T-helper 9 cell (primary cell): Measurements from ENCODE around the gene CCDC57.
"Not testable (repeated sequence)": the region's sequence is repeated elsewhere in the genome, so short reads cannot be mapped to it uniquely, and the experiment has no call there.

Experiments used
- DNase-seq: peaks from one replicate; pipeline ENCODE4 v3.0.0-alpha.2; 2020

CCDC57 gene

DNA sequence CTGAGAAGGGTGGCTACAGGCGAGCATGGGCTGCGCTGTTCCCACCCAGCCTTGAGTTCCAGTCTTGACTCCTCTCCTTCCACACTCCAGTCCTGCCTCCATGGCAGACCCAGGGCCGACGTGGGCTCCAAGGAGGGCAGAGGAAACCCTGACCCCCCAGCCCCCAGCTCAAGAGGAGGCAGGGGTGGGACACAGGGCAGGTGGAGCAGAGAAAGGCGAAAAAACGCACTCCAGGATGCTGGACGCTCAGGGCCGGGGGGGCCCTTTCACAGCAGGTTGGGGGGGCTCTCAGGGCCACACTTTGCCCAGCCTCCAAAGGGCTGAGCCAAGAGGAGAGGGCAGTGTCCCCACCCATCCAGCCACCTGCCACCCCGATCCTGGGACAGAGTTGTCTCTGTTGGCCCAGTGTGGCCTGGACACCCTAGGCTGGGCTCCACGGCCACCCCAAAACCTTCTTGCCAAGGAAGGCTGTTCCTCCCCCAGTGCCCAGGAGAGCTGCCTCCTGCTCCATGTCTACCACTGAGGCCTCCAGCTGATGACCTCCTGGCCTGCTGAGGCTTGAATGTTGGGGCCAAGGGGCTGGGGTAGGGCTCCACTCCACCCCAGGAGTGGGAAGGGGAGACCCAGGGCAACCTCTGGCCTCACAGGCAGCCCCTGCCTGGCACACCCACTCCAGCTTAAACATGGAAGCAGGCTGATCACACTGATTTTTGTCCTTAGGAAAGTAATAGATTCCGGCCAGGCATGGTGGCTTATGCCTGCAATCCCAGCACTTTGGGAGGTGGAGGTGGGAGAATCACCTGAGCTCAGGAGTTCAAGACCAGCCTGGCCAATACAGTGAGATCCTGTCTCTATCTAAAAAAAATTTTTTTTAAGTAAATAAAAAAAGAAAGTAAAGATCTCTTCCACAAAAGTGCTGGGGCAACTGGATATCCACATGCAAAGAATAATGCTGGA is 7.4 kb upstream of the CCDC57 start:
- DNase-seq = no peak

DNA sequence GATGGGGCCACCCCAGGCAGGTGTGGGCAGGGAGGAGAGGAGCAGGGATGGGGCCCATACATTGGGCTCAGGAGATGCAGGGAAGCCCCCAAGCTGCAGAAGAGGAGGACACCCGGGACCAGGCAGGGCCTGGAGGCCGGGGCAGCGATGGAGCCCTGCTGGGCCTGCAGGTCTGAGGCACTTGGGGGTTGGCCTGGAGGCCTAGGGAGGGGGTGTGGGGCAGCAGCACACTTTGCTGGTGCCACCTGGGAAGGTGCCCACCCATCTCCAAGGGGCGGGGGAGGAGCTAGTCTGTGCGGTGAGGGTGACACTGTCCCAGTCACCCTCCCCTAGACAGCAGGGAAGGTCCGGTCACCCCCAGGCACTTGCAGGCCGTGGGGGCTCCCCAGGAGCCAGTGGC is 6.4 kb upstream of the CCDC57 start:
- DNase-seq = no peak

DNA sequence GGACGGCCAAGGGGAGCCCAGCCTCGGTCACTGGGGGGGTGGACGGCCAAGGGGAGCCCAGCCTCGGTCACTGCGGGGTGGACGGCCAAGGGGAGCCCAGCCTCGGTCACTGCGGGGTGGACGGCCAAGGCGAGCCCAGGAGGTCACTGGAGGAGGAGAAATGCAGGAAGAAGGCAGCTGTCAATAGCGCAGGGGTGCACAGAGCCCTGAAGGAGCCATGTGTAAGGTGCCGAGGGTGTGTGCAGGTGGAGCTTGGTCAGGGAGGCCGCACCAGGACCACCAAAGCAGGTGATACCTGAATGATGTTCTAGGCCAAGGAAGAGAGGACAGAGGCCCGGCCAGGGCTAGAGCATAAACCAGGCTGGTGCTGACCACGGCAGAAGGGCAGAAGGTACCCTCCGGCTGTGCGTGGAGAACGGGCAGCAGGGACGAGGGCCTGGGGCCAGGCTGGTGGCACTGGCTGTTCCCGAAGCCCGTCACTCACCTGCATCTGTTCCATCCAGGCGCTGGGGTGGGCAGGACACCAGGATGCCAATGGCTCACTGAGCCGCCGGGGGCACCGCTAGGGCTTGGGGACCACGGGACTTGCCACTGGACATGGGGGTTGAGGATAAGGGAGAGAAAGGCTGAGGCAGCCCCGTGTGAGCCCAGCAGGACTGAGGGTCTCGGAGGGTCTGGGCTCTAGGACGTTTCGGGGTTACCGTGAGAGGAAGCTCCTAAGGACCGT is 5.9 kb upstream of the CCDC57 start:
- DNase-seq = no peak

DNA sequence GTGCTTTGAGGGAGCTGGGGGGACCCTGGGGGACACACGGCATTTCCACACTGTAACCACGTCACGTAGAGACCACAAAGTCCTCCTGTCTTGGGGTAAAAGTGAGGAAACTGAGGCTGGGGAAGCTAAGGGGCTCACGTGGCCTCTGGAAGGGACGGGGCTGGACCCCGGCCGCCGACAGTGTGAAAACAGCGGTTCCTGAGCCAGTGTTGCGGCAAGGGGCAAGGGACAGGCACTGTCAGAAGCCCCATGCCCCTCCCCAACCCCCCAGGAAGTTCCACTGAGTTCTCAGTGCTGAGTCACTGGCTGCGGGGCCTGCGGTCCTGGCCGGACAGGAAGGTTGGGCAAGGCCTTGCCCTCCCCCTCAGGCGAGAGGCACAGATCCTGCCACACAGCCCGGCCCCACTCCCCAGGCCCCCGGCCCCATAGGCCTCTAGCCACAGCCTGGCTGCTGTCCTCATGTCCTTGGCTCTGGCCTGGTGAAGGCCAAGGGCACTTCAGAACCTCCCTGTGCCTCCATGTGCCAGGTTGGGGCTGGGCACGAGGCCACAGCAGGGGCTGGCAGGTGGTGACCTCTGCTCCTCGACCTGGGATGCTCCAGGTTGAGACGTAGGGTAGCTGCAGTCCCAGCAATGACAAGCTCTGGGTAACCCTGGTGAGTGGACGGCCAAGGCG is 5.0 kb upstream of the CCDC57 start:
- DNase-seq = no peak

DNA sequence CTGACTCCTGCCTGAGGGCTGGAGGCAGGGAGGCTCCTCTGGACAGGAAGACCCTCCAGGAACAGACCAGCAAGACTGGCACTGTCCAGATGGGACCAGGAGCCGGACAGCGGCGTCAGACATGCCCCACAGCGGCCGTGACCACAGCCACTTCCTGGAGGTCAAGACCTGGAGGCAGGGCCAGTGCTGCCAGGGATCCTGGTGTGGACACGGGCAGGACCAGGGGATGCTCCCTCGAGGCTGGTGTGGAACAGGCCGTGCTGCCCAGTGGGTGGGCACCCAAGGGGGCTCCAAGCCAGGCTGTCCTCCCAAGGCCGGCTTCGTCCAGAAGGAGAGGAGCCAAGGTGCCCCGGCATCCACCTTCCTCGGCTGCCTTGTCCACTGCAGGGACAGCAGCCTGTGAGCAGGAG is 4.5 kb upstream of the CCDC57 start:
- no peak for DNase-seq

DNA sequence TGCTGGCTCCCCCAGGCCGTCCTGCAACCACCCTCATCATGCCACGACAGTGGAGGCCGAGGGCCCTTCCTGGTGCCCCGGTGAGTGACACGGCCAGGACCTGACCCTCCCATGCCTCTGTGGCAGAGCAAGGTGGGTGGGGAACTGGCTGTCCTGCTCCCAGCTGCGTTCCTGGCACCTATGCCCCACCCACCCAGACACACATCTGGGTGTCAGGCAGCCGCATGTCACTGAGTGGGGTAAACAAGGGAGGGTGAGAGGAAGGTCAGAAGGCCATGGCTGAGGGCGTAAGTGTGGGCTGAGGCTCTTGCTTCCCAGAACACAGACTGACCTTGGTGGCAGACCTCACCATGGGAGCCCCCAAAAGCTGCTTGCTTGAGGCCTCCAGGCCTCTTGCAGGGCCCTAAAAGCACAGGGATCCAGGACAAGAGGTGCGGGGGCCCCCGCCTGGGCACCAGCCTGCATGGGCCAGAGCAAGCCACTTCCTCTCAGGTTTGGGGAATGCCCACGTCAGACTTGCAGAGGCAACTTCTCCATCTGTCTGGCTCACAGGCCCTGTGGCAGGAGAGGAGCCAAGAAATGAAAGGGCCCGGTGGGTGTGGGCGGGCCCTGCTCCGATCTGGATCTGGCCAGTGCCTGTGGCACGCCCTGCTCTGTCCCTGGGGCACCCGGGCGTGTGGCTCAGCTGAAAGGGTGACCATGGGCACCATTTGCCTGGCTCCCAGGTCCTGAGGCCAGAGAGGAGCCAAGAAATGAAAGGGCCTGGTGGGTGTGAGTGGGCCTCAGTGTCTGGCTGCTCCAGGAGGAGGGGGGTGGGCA is 3.9 kb upstream of the CCDC57 start:
- DNase-seq = peak; percentile 44

DNA sequence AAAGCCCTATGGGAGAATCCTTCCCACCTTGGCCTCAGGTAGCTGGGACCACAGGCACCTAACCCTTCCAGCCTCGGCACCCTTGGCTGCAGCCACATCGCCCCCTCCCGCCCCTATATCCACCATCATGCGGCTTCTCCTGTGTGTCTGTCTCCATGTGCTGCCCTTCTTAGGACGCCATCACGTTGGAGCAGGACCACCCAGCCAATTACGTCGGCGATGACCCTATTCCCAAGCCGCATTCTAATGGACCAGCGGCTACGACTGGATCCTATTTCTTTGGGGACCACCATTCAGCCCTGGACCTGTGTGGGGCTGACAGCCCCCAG is 3.3 kb upstream of the CCDC57 start:
- no peak for DNase-seq

DNA sequence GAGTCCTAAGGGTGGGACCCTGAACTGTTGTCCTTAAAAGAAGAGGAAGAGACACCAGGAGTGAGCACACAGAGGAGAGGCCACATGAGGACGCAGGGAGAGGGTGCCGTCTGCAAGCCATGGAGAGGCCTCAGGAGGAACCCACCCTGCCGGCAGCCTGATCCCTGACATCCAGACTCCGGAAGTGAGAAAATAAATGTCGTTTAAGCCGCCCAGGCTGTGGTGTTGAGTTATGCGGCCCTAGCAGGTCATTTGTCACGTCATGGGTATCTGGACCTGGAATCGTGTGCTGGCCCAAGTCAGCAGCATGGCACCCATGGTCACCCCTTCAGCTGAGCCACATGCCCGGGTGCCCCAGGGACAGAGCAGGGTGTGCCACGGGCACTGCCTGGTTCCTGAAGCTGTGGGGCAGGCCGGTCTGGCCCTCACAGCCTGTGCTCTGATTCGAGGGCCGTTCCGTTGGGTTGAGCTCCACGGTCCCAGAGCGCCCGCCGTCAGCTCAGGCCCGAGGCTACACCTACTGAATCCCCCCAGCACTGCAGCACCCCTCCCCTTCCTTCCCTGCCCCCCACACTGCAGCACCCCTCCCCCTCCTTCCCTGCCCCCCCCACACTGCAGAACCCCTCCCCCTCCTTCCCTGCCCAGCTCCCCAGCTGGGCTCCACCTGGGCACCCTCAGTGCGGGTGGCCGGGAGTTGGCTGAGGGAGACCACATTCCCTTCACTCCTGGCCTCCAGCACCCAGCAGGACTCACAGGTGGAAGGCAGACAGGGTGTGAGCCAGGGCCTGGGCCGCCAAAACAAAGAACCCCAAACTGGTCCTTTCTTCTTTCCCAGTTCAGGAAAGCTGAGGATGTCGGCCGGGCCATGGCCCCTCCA is 2.7 kb upstream of the CCDC57 start:
- DNase-seq = no peak

DNA sequence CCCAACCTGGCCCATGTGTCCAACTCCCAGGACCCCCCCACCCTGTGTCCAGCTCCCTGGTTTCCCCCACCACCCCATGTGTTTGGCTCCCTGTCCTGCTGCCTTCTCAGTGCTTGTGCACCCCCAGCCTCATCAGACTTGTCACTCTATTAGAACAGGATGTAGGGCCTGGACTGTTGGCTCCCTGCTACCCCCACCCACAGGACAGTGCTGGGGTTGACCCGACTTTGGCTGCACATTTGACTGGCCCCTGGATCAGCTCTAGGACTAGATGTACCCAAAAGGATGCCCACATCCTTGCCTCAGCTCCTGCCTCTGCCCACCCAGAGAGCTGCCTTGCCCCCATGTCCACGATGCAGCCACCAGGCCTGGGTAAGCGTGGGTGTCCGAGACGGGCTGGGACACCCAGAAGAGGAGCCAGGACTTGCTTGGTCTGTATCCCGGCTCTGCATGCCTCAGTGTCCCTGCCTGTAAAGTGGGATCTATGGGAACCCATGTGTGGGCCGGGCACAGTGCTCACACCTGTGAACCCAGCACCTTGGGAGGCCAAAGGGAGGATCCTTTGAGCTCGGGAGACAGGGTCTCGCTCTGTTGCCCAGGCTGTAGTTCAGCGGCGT is 1.5 kb upstream of the CCDC57 start:
- no peak for DNase-seq

DNA sequence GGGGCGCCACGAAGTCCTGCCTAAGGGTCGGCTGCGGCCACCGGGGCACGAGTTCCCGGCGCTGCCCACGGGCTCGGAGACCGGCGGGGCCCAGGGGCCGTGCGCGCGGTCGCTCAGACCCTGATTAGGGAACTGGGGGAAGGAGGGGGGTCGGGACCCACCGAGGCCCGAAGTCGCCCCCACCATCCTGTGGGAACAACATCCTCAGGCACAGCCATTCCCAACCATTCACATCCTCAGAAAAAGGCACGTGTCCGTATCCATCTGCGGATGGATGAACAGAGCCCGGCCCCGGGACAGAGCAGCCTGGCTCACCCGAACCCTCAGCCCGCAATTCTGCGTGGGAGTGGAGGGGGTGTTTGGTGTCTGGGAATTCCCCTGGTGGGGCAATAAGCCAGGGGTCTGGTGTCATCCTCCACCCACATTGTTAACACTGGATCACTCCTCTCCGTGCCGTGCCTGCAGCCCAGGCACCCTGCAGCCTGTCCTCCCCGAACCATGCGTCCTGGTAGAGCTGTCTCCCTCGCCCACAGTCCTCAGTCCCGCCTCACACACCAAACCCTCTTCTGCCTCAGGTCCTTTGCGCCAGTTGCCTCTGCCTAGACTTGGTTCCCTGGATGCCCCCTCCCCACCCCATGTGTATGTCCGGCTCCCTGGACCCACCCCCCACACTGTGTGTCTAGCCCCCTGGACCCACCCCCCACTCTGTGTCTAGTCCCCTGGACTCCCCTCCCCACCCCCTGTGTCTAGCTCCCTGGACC is 789 bp upstream of the CCDC57 start:
- DNase-seq = peak; percentile 53

DNA sequence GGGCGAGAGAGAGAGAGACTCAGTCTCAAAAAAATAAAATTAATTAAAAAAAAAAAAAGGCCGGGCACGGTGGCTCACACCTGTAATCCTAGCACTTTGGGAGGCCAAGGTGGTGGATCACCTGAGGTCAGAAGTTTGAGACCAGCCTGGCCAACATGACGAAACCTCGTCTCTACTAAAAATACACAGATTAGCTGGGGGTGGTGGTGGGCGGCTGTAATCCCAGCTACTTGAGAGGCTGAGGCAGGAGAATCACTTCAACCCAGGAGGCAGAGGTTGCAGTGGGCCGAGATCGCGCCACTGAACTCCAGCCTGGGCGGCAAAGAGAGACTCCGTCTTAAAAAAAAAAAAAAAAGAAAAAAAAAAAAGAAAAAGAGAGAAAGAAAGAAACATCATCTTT is 2.0 kb downstream of the CCDC57 start:
- not testable (repeated sequence) for DNase-seq

DNA sequence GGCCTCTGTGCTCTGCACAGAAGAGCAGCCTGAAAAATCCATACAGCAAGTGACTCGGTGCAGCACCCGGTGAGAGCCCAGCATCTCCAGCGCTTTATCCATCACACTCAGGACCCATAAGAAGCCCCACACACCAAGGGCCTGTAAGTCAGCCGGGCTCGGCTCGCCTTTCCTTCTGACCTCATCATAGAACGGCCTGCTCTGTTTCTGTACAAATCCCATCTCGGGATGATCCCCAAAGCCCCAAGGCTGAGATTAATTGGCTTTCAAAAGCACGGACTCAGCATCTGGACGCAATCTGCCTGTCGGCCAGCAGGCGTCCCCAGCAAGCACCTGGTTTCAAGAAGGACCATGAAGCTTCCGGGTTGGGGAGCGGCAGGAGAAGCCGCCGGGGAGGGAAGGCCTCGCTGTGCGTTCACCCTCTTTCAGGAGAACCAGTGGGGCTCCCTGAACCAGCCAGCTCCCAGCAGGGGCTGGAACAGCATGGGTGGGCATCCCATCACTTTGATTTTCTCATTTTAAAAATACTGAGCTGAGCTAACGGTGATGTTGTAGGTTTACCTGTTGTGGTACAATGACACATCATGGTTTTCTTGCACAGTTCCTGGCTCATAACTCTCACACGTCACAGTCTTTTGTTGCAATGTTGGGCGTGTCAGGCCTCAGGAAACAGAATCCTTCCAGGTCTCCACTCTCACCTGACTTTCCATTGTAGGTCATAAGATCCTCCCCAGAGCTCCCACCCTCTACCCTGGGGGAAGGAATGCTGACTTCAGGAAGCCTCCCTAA is 6.7 kb downstream of the CCDC57 start:
- DNase-seq = peak; percentile 58

DNA sequence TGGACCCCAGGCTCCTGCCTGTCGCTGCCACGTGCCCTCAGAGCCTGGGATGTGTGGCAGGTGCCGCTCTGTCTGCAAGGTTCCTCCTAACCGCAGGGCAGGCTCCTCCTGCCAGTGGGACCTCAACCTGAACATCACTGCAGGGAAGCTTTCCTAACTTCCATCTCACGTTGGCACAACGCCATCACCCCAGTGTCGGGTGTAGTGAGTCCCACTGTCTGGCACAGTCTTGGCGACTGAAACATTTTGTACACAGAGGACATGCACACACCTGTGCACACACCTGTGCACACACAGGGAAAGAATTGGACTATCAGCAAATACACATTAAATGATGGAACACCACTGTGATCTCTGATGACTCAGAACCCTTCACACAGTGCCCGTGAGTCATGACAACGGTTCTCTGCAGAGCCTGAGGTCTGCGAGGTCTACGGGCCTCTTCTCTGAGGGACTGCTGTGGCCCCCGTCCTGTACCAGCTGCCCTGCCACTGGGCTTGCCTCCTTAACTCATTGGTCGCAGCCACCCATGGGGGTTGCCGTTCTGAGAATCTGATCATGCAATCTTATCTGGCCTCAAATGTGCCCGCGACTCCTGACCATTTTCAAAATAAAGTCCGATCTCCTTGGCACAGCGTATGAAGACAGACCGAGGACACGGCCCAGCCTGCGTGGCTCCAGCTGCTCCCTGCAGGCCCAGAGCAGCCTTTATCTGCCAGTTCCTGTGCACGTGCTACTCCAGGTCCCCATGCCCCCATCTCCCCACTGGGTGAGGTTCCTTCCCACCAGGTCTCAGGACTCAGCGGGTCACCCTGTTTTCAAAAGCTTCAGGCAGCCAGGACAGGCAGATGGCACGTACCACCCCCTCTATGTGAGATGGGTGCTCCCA is 7.6 kb downstream of the CCDC57 start:
- no peak for DNase-seq

DNA sequence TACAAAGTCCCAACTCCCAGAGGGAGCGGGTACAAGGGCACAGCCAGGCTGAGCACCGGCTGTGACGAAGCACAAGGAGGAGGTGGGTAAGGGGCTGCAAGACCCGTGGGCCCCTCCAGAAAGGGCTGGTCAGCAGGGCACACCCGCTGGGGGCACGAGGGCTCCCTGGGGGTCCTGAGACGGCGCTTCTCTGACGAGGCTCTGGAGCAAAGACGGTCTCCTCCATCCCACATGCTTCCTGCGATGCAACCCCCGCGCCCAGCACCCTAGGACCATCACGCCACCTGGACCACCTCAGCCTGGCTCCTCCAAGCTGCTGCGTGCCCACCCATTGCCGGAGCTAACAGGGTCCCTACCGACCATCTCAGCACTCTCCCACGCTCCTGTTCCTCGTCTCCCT is 8.7 kb downstream of the CCDC57 start:
- DNase-seq = no peak

DNA sequence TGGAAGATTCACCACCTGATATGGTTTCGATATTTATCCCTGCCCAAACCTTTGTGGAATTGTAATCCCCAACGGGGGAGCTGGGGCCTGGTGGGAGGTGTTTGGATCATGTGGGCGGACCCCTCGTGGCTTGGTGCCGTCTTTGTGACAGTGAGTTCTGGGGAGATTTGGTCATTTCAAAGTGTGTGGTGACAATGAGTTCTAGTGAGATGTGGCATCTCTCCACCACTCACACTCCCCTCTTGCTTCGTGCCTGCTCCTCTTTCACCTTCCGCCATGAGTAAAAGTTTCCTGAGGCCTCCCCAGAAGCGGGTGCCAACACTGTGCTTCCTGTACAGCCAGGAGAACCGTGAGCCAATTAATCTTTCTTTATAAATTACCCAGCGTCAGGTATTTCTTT is 9.7 kb downstream of the CCDC57 start:
- DNase-seq = no peak

DNA sequence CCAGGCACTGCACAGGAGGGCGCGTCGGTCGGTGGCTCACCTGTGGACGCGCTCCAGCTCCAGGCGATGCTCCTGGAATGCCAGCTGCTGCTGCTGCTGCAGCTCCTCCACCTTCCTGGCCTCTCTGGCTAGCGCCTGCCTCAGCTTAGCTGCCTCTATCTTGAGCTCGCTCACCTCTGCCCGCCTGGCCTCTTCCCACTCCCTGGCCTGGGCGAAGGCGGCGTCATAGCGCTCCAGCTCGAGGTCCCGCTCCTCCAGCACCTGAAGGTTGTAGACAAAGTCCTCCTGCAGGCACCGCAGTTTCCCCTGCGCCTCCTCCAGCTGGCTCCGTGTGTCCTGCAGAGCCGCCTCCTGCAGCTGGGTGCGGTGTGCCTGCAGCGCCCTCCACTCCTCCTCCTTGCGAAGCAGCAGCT is 11.1 kb downstream of the CCDC57 start:
- no peak for DNase-seq

DNA sequence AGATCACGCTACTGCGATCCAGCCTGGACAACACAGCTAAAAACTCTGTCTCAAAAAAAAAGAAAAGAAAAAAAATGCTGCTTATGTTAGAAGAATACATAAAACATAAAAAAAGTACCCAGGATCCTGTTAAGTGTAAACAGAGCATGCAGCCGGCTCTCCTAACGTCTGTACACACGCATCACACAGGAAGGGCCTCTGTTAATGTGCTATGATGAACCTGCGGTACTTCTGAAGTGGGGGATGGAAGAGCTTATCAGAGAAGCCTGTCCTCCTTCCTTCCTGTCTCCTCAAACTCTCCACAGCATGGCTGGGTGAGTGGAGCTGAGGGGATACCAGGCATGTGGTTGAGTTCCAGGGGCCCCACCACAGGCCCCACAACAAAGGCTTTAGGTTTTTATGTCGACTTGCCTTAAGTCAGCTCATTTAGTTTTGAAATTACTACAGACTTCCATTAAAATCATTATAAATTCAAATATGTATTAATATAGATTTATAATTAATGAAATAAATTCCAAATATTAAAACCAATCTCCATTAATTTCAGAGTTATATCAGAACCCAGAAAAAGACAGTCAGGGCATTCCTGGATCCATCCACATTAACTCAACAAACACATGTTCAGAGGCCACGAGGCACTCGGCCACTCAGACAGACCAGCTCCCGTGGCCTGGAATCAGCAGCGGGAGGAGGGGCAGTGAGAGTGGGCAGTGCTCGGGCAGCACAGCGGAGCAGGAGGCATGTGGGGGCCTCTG is 11.7 kb downstream of the CCDC57 start:
- peak; percentile 64 for DNase-seq

DNA sequence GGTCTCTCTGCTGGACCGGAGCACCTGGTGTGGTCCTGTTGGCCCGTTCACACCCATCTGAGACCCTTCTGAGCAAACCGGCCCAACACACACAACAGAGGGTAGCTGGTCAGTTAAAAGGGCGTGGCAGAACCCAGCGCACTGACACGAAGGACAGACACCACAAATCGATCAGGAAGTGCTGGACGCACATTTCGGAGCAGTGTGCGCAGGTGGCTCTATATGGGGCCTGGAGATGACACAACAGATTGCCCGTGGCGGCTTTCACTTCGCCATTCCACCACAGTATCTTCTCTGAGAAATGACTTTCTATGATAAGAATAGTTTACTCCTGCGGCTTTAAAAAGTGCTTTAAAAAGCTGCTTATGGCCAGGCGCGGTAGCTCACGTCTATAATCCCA is 12.5 kb downstream of the CCDC57 start:
- no peak for DNase-seq
